IMR-90 (cell line): ENCODE measurements around the gene ILRUN.

Experiments
- CHD1 ChIP-seq: IDR thresholded peaks from 2 replicates; pipeline ENCODE4 v1.6.1; 2012; ENCODE audit warnings: low read depth, low read length, improper control_type of control experiment
- TF ChIP-seq, protein P1 (sequence below): conservative IDR thresholded peaks from 2 replicates; pipeline ENCODE4 v1.5.1; 2012; ENCODE audit warnings: mild to moderate bottlenecking, low read depth, low read length, improper control_type of control experiment

GRCh38 chr6:34671801-34672656 lies 24.5 kb downstream of the ILRUN start:
- TF ChIP-seq CHD1, result no peak
- TF ChIP-seq, protein P1, sequence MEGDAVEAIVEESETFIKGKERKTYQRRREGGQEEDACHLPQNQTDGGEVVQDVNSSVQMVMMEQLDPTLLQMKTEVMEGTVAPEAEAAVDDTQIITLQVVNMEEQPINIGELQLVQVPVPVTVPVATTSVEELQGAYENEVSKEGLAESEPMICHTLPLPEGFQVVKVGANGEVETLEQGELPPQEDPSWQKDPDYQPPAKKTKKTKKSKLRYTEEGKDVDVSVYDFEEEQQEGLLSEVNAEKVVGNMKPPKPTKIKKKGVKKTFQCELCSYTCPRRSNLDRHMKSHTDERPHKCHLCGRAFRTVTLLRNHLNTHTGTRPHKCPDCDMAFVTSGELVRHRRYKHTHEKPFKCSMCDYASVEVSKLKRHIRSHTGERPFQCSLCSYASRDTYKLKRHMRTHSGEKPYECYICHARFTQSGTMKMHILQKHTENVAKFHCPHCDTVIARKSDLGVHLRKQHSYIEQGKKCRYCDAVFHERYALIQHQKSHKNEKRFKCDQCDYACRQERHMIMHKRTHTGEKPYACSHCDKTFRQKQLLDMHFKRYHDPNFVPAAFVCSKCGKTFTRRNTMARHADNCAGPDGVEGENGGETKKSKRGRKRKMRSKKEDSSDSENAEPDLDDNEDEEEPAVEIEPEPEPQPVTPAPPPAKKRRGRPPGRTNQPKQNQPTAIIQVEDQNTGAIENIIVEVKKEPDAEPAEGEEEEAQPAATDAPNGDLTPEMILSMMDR, result no peak
